ACHN (cell line): Measurements from ENCODE around the gene IGSF22.

Source experiments
- DNase-seq: peaks from one replicate; pipeline ENCODE4 v3.0.0-alpha.2; 2015
- in situ Hi-C: cut with HindIII; loops from 2 replicates; pipeline ENCODE4 v1.10.0; 2017; ENCODE audit warnings: low sequenced_read_pairs, low pct_ligation_motif_present, low pct_unique_long_range_greater_than_20kb

IGSF22 gene

GRCh38 chr11:18657673-18658072 lies 68.3 kb downstream of the IGSF22 start:
- no peak for DNase-seq
- in situ Hi-C loops: no loop called here
